Chondrocyte (in vitro differentiated cells): Measurements from ENCODE around the gene COL5A1. TPM values are rescaled to one million over a fixed set of nuclear protein-coding genes. Genes with fewer than 3 reads are reported as not detected.

Experiments
- DNase-seq: peaks from one replicate; pipeline ENCODE4 v3.0.0; 2021; ENCODE audit warnings: mixed read lengths, low spot score
- H3K27ac Mint-ChIP-seq: one replicate; pipeline ENCODE4 v1.8.0; 2021; ENCODE audit warnings: mild to moderate bottlenecking, moderate library complexity, mixed read lengths; ENCODE audit not compliant: unreplicated experiment
- H3K27me3 Mint-ChIP-seq: 2 replicates; pipeline ENCODE4 v1.8.0; 2021; ENCODE audit warnings: low read depth, mixed read lengths
- H3K36me3 Mint-ChIP-seq: 2 replicates; pipeline ENCODE4 v1.8.0; 2021; ENCODE audit warnings: low read depth, mixed read lengths
- H3K4me1 Mint-ChIP-seq: 2 replicates; pipeline ENCODE4 v1.8.0; 2021; ENCODE audit warnings: low read depth, mild to moderate bottlenecking, mixed read lengths
- H3K4me3 Mint-ChIP-seq: one replicate; pipeline ENCODE4 v1.8.0; 2021; ENCODE audit warnings: mild to moderate bottlenecking, moderate library complexity, mixed read lengths; ENCODE audit not compliant: unreplicated experiment
- H3K9me3 Mint-ChIP-seq: 2 replicates; pipeline ENCODE4 v1.8.0; 2021; ENCODE audit warnings: low read depth, mixed read lengths
- CTCF ChIP-seq: fragments of 200-600 bp; sonication (generic); IDR thresholded peaks from 2 replicates; pipeline ENCODE4 v1.5.0; 2021; ENCODE audit warnings: antibody characterized with exemption, mild to moderate bottlenecking, moderate library complexity
- total RNA-seq: library from RNA; stranded (reverse); gene quantifications from 3 replicates; pipeline ENCODE4 v1.2.1, GENCODE V29; 2021

The COL5A1 gene
- total RNA-seq, 1 donor from 2014 or later: 2,235 TPM

GRCh38 chr9:134858051-134858841 is 216.6 kb downstream of the COL5A1 start:
- DNase-seq: no peak
- H3K36me3 Mint-ChIP-seq: peaks cover 13% of the 10 kb centered on the region
- H3K27me3 Mint-ChIP-seq: no peaks in the 10 kb centered on the region
- no peak overlapping the region for H3K27ac Mint-ChIP-seq
- no peak overlapping the region for H3K4me3 Mint-ChIP-seq
- peaks cover 59% of the 10 kb centered on the region for H3K9me3 Mint-ChIP-seq
- H3K4me1 Mint-ChIP-seq: peaks cover 7% of the 10 kb centered on the region
- no peak for TF ChIP-seq CTCF

- Mint-ChIP-seq H3K36me3 (peaks cover 13% of the 10 kb centered on the region), H3K27ac (peak overlapping the region; percentile 45)
These were observed 218.9 kb downstream of the COL5A1 start for GRCh38 chr9:134860510-134860909.

GRCh38 chr9:134861595-134862334 is 220.2 kb downstream of the COL5A1 start:
- H3K27me3 Mint-ChIP-seq: no peaks in the 10 kb centered on the region
- H3K4me1 Mint-ChIP-seq: peaks cover 12% of the 10 kb centered on the region
- DNase-seq: no peak
- H3K36me3 Mint-ChIP-seq: peaks cover 11% of the 10 kb centered on the region
- H3K9me3 Mint-ChIP-seq: peaks cover 43% of the 10 kb centered on the region
- H3K27ac Mint-ChIP-seq: peak overlapping the region; percentile 17
- no peak for TF ChIP-seq CTCF
- no peak overlapping the region for H3K4me3 Mint-ChIP-seq

More at GRCh38 chr9:134860510-134860909, 218.9 kb downstream of the COL5A1 start:
- Mint-ChIP-seq H3K9me3 (peaks cover 50% of the 10 kb centered on the region), H3K27me3 (no peaks in the 10 kb centered on the region), H3K4me3 (no peak overlapping the region), H3K4me1 (peaks cover 12% of the 10 kb centered on the region)
- TF ChIP-seq CTCF: no peak
- no peak for DNase-seq

- peaks cover 29% of the 10 kb centered on the region for H3K9me3 Mint-ChIP-seq
These were observed 221.8 kb downstream of the COL5A1 start for GRCh38 chr9:134863306-134863902.

More at GRCh38 chr9:134863306-134863902, 221.8 kb downstream of the COL5A1 start:
- no peak overlapping the region for H3K4me3 Mint-ChIP-seq
- H3K4me1 Mint-ChIP-seq: peaks cover 8% of the 10 kb centered on the region
- no peak overlapping the region for H3K27ac Mint-ChIP-seq
- TF ChIP-seq CTCF: no peak
- no peak for DNase-seq
- no peaks in the 10 kb centered on the region for H3K27me3 Mint-ChIP-seq
- peaks cover 5% of the 10 kb centered on the region for H3K36me3 Mint-ChIP-seq
